HG02884 (cell line): Measurements from ENCODE around the gene SLC32A1.

Experiments used
- ATAC-seq: cut with Tn5 transposase; IDR thresholded peaks from one replicate; pipeline ENCODE4 v1.9.1; 2021; ENCODE audit warnings: mild to moderate bottlenecking, moderate library complexity; ENCODE audit not compliant: unreplicated experiment

Gene SLC32A1

DNA sequence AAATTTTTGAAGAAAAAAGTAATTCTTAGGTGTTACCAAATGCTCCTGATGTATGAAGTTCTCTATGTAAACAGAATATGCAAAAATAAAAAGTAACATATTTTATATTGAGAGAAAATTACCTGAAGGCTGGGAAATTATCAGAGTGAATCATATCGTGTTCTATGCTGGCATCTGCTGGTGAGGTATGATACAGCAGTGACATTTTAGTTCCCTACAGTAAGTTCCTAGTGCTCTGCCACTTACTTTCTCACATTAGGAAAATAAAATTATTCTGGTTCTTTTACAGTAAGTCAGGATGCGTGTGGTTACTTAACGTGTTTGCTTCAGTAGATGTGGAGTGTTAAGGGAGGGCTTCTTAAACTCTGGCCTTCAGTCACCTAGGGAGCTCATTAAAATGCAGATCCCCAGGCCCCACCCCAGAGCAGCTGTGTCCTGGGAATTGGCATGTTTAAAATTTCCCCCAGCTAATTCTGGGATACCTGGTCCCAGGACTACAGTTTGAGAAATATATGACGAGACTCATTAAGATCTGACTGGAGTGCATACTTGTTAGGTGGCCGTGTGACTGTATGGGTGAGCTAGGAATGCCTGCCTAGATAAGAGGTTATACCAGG, 27.2 kb downstream of the SLC32A1 start:
- ATAC-seq: no peak

DNA sequence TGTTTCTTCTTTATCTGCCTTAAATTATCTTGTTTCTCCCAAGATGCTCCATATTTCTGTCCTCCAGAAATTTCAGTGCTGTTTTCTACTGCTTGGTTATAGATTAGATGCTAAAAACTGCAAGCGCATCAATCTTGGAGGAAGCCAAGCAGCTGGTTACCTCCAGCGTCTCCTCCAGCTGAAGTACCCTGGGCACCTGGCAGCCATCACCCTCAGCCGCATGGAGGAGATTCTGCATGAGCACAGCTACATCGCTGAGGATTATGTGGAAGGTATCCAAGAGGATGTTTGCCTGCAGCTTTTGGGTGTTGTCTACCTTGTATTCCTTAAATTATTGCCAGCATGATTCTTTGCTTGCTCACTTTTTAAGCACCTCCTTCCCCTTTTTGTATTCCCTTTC, 27.7 kb downstream of the SLC32A1 start:
- ATAC-seq: no peak

GRCh38 chr20:38754924-38755323, 30.6 kb downstream of the SLC32A1 start:
- ATAC-seq: no peak

GRCh38 chr20:38755324-38755910, 31.1 kb downstream of the SLC32A1 start:
- no peak for ATAC-seq

GRCh38 chr20:38757145-38757775, 33.0 kb downstream of the SLC32A1 start:
- no peak for ATAC-seq

DNA sequence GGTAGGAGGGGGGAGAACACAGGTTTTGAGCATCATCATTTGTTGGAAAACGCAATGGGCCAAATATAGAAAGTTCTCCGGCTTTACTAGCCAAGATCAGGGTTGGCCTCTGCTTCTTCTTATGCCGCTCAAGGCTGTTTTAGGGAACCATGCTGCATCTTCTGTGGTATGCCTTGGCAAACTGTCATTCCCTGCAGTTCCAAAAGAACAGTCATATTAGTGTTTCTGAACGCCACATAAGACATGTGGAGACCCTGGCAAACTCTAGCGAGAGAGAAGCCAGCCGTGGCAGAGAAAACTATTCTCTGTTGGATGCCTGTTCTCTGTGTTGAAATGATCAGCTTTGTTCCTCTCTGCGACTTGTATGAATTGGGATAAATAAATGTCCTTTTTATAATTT, 34.8 kb downstream of the SLC32A1 start:
- ATAC-seq: no peak

- ATAC-seq: no peak
Measured at GRCh38 chr20:38760978-38761377, 36.7 kb downstream of the SLC32A1 start.

DNA sequence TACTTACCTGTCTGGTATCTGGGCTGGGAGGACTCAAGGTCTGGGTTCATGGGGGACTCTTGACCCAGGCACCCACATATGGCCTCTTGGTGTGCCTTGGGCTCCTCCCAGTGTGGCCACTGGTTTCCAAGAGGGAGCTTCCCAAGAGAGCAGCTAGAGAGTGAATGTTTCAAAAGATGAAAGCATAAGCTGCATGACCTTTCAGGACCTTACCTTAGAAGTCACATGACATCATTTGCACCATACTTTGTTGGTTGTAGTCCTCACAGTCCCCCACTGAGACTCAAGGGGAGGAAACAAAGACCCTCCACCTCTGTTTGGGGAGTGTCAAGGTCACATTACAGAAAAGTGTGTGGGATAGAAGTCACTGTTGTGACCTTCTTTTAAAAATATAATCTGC, 37.9 kb downstream of the SLC32A1 start:
- no peak for ATAC-seq

DNA sequence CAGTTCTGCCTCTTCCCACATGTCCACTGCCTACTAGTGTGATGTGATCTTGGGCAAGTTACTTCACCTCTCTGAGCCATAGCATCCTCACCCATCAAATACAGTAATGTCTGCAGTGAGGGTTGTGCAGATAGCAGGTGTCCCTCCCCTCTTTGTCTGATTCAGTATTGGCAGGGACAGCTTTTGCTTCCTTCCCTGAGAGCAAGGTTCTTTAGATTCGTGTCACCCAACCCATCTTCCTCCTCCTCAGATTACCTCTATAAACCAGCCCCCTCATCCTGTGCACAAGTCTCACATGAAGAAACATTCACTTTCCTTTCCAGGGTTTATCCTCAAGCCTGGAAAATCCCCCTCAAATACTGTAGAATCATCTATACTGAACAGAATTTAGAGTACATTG, 39.3 kb downstream of the SLC32A1 start:
- ATAC-seq: no peak

GRCh38 chr20:38764567-38765318, 40.5 kb downstream of the SLC32A1 start:
- no peak for ATAC-seq

DNA sequence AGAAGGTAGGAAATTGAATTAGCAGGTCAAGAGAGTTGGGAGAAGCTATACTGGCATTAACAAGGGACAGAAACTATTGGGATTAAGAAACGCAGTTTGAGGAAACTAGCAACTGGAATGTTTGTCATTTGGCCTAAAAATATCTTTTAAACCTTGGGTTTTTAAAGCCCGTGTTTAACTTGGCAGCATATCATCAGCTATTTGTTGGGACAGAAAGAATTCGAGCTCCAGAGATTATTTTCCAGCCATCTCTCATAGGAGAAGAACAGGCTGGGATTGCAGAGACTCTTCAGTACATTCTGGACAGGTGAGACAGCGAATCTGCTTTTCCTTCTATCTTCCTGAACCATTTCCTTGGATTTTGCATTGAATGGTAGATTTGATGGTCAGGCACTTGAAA, 41.8 kb downstream of the SLC32A1 start:
- no peak for ATAC-seq

- ATAC-seq: no peak
Measured at GRCh38 chr20:38769376-38770295, 45.4 kb downstream of the SLC32A1 start.

DNA sequence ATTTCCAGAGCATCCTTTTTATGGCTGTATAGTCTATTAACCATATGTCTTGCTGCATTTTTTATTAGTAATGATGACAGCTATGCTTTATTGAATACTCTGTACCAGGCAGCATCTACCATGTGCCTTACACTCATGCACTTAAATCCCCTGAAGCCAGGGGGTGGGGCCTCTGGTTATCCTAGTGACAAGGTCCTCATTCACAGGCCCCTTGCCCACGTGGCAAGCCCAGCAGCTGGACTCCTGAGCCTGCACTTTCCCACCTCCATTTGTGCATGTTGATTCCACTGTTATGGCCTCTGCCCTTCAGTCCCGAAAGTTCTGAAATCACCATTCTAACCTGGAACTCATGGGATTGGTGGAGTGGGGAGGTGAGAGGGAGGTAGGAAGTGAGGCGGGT, 46.3 kb downstream of the SLC32A1 start:
- no peak for ATAC-seq

DNA sequence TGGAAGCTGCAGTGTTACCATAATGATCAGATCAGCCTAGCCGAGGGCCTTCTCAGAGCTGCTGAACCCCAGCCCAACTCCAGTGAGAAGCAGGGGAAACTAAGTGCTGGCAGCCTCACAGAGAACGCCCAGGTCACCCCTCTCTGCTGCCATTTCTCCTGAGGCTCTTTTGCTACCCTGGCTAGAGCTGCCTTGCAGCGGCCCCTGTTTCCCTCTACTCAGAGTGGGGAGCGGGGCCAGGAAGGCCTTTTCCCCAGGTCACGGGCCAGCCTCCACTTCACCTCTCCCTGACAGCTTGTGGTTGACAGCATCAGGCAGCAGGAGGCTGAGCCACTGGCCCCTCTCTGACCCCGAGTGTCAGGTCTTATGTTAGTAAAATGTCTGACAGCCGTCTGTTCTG, 46.7 kb downstream of the SLC32A1 start:
- ATAC-seq: no peak

- ATAC-seq: no peak
Measured at GRCh38 chr20:38771621-38772020, 47.3 kb downstream of the SLC32A1 start.

- no peak for ATAC-seq
Measured at GRCh38 chr20:38774167-38774566, 49.9 kb downstream of the SLC32A1 start.

DNA sequence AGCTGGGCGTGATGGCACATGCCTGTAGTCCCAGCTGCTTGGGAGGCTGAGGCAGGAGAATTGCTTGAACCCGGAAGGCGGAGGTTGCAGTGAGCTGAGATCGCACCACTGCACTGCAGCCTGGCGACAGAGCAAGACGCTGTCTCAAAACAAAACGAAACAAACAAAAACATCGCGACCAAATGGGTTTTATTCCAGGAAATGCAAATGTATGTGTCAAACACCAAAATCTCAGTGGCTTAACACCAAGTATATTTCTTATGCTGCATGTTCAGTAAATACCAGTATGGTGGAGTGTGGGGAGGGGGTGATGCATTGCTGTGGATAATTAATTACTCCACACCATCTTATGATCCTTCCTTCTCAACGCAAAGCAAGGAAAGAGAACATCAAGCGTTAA, 52.1 kb downstream of the SLC32A1 start:
- no peak for ATAC-seq
